Upper lobe of left lung (tissue), 4 donors: ENCODE measurements around the gene PDXDC1.

Experiments
- EP300 ChIP-seq, 4 donors: sonication (generic); formaldehyde crosslinking; IDR thresholded peaks; one replicate each; pipeline ENCODE4 v1.5.1; 2017; ENCODE audit warnings: antibody characterized with exemption in 4 of 4, control low read depth in 2 of 4
- POLR2A ChIP-seq, 4 donors: fragments of 450-650 bp; IDR thresholded peaks; one replicate each; pipeline ENCODE4 v1.5.1; 2016 to 2017; ENCODE audit warnings: antibody characterized with exemption in 4 of 4, mild to moderate bottlenecking in 2 of 4
- TF ChIP-seq, protein P1 (sequence below), 6 experiments: fragments of 450-650 bp in 4 of 6; fragments of 200-600 bp in 2 of 6; sonication (generic) in 2 of 6; IDR thresholded peaks; one replicate each; pipeline ENCODE4 v1.5.1; 2016 to 2019; ENCODE audit warnings: antibody characterized with exemption in 6 of 6

DNA sequence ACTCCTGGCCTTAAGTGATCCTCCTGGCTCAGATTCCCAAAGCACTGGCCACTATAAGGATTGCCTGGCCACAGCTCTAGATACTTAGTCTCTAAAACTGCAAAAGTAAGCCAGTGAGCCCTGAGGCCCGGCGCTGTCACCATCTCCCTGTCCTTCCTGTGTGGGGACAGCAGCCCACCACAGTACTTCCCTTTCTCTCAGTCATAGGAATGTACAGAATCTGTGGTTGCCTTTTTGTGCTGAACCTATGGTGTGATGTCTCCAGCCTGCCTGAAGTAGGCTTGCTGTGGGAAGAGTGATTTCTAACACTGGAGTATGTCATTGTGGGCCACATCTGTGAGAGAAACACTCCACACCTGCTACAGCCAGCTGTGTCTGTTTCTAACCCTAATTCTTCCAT, 56.4 kb downstream of the PDXDC1 start:
- TF ChIP-seq, protein P1, sequence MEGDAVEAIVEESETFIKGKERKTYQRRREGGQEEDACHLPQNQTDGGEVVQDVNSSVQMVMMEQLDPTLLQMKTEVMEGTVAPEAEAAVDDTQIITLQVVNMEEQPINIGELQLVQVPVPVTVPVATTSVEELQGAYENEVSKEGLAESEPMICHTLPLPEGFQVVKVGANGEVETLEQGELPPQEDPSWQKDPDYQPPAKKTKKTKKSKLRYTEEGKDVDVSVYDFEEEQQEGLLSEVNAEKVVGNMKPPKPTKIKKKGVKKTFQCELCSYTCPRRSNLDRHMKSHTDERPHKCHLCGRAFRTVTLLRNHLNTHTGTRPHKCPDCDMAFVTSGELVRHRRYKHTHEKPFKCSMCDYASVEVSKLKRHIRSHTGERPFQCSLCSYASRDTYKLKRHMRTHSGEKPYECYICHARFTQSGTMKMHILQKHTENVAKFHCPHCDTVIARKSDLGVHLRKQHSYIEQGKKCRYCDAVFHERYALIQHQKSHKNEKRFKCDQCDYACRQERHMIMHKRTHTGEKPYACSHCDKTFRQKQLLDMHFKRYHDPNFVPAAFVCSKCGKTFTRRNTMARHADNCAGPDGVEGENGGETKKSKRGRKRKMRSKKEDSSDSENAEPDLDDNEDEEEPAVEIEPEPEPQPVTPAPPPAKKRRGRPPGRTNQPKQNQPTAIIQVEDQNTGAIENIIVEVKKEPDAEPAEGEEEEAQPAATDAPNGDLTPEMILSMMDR (IDR thresholded peaks at IDR 0.05), result no peak
- TF ChIP-seq POLR2A (IDR thresholded peaks at IDR 0.05) (no peak), EP300 (IDR thresholded peaks at IDR 0.05) (no peak)
